ENCODE results near the gene LAMB1. TPM values are rescaled to one million over a fixed set of nuclear protein-coding genes. Genes with fewer than 3 reads are reported as not detected.
A peak's percentile ranks its signal among the peaks of the same experiment; 100 is the strongest.

Gene LAMB1
- total and polyA plus RNA-seq, 2 of the 13 experiments (the other 11 are each of a cell fraction or from before 2014, with no cell fraction given), result 109 to 124 TPM

DNA sequence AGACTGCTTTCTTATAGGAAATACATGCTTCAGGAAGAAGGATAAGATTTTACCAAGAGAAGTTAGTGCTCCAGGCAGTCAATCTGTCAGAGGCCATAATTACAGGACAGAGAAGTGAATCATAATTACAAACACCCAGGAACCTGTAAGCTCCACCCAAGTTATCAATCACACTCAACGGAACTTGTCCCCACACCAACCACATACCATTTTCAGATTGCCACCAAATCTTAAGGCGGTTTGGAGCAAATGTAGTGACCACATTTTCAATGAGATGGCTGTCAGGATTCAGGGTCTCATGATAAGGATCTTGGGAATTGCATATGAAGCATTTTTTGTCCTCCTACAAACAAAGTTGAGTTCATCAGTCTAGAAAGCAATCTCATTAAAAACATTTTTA lies 4.8 kb downstream of the LAMB1 start:
- no peak for FAIRE-seq
- Histone ChIP-seq H3K9ac (ENCODE audit: insufficient read depth, low read depth, low read length) (no peak overlapping the region), H4K20me1 (ENCODE audit: insufficient read depth, low read length) (no peaks in the 10 kb centered on the region), H3K27ac (ENCODE audit: extremely low read length, insufficient read depth, low read length) (no peak overlapping the region), H3K36me3 (replicated peaks in 1 of 2; ENCODE audit: control insufficient read depth in 1 of 2, insufficient read depth in 2 of 2, low read length in 2 of 2) (peaks cover 6 to 12% of the 10 kb centered on the region in 2 experiments), H3K4me2 (ENCODE audit: low read depth, low read length) (no peak overlapping the region), H3K4me1 (ENCODE audit: insufficient read depth, low read length) (peaks cover 89% of the 10 kb centered on the region), H3K9me3 (ENCODE audit: low read length) (no peaks in the 10 kb centered on the region), H2AFZ (ENCODE audit: low read length) (no peak overlapping the region), H3K79me2 (ENCODE audit: insufficient read depth, low read length) (peaks cover 13% of the 10 kb centered on the region), H3K27me3 (ENCODE audit: control insufficient read depth in 1 of 2, insufficient read depth in 2 of 2, low read length in 2 of 2) (no peaks in the 10 kb centered on the region), H3K4me3 (replicated peaks in 1 of 3; ENCODE audit: insufficient read depth in 1 of 3, low read depth in 2 of 3, low read length in 3 of 3) (no peak overlapping the region)
- DNase-seq (ENCODE audit: low spot score), result no peak
- POLR2A ChIA-PET, result no interaction called here
- intact Hi-C loops (cut with micrococcal nuclease; ENCODE audit: unreplicated experiment) (no loop called here), in situ Hi-C loops (cut with HindIII; ENCODE audit: extremely low pct_ligation_motif_present, low pct_unique_long_range_greater_than_20kb) (no loop called here)
- TF ChIP-seq ZNF770 (CRISPR knock-in tag; IDR thresholded peaks at IDR 0.05), result no peak
- peak; percentile 21 to 36; a peak in 1 of 4 replicates for TF ChIP-seq MAFK (conservative IDR thresholded peaks at IDR 0.05 in 1 of 2, IDR thresholded peaks at IDR 0.05 in 1 of 2; ENCODE audit: low read length in 2 of 2)
- no peak for TF ChIP-seq SNAI1 (CRISPR knock-in tag; IDR thresholded peaks at IDR 0.05; ENCODE audit: borderline replicate concordance)
- no peak for TF ChIP-seq ZNF670 (CRISPR knock-in tag; IDR thresholded peaks at IDR 0.05; ENCODE audit: borderline replicate concordance)
- TF ChIP-seq HDAC2 (CRISPR knock-in tag; IDR thresholded peaks at IDR 0.05), result no peak
- TF ChIP-seq HNF4A (CRISPR knock-in tag; IDR thresholded peaks at IDR 0.05), result no peak
- no peak for ATAC-seq
- WGBS (ENCODE audit: low lambda C conversion rate), result 100% methylated on average over 2 of the region's 2 CpGs
- CTCF ChIA-PET (ENCODE audit: low intra/inter-chr PET ratio, low total read pairs), result no interaction called here
- BruUV-seq (replicated peaks), result no TSS peak

Data from HepG2 (cell line).